HEK293 (cell line): Measurements from ENCODE around the gene RNF215.

ENCODE experiments used
- MZF1 ChIP-seq: fragments of 450-650 bp; formaldehyde crosslinking; IDR thresholded peaks from 2 replicates; pipeline ENCODE4 v1.5.1; 2017; ENCODE audit warnings: missing biosample characterization, missing genetic modification characterization, borderline replicate concordance
- RBAK ChIP-seq: fragments of 450-650 bp; formaldehyde crosslinking; IDR thresholded peaks from 2 replicates; pipeline ENCODE4 v1.5.1; 2016; ENCODE audit warnings: missing biosample characterization, missing genetic modification characterization
- SALL2 ChIP-seq: fragments of 450-650 bp; formaldehyde crosslinking; IDR thresholded peaks from 2 replicates; pipeline ENCODE4 v1.5.0; 2017; ENCODE audit warnings: missing biosample characterization, mild to moderate bottlenecking, missing genetic modification characterization, borderline replicate concordance
- SETDB1 ChIP-seq: IDR thresholded peaks from one replicate; pipeline ENCODE4 v1.6.1; 2017; ENCODE audit warnings: mild to moderate bottlenecking, low read length, moderate library complexity, mixed read lengths; ENCODE audit not compliant: insufficient read length
- TCF7L2 ChIP-seq: IDR thresholded peaks from 2 replicates; pipeline ENCODE4 v1.6.1; 2011; ENCODE audit warnings: low read depth, mild to moderate bottlenecking, inconsistent platforms, low read length, moderate library complexity, borderline replicate concordance
- YY1 ChIP-seq: fragments of 450-650 bp; formaldehyde crosslinking; IDR thresholded peaks from 2 replicates; pipeline ENCODE4 v1.5.1; 2018; ENCODE audit warnings: missing biosample characterization, missing genetic modification characterization
- ZBTB20 ChIP-seq: fragments of 450-650 bp; formaldehyde crosslinking; IDR thresholded peaks from 2 replicates; pipeline ENCODE4 v1.5.1; 2016; ENCODE audit warnings: missing biosample characterization, missing genetic modification characterization
- ZFP37 ChIP-seq: fragments of 450-650 bp; formaldehyde crosslinking; IDR thresholded peaks from 2 replicates; pipeline ENCODE4 v1.5.1; 2016; ENCODE audit warnings: missing biosample characterization, missing genetic modification characterization
- ZNF133 ChIP-seq: fragments of 450-650 bp; formaldehyde crosslinking; IDR thresholded peaks from 2 replicates; pipeline ENCODE4 v1.5.1; 2016; ENCODE audit warnings: missing biosample characterization, missing genetic modification characterization
- ZNF157 ChIP-seq: fragments of 450-650 bp; formaldehyde crosslinking; IDR thresholded peaks from 2 replicates; pipeline ENCODE4 v1.5.1; 2016; ENCODE audit warnings: missing biosample characterization, missing genetic modification characterization
- ZNF211 ChIP-seq: fragments of 450-650 bp; formaldehyde crosslinking; IDR thresholded peaks from 2 replicates; pipeline ENCODE4 v1.5.1; 2016; ENCODE audit warnings: low read depth, missing biosample characterization, missing genetic modification characterization
- ZNF239 ChIP-seq: fragments of 450-650 bp; formaldehyde crosslinking; IDR thresholded peaks from 2 replicates; pipeline ENCODE4 v1.5.1; 2016; ENCODE audit warnings: missing biosample characterization, missing genetic modification characterization
- ZNF274 ChIP-seq, 2 experiments: fragments of 200-500 bp in 1 of 2; fragments of 450-650 bp in 1 of 2; sonication (Bioruptor generic) in 1 of 2; formaldehyde crosslinking in 1 of 2; IDR thresholded peaks; 2 replicates each; pipeline versions ENCODE4 v1.5.1 to v1.6.1; 2014 to 2016; ENCODE audit warnings: borderline replicate concordance in 1 of 2, inconsistent platforms in 1 of 2, low read length in 1 of 2, missing biosample characterization in 1 of 2, missing genetic modification characterization in 1 of 2
- ZNF558 ChIP-seq: fragments of 450-650 bp; formaldehyde crosslinking; IDR thresholded peaks from 2 replicates; pipeline ENCODE4 v1.5.1; 2016; ENCODE audit warnings: missing biosample characterization, missing genetic modification characterization
- ZNF585B ChIP-seq: fragments of 450-650 bp; formaldehyde crosslinking; IDR thresholded peaks from 2 replicates; pipeline ENCODE4 v1.5.1; 2016; ENCODE audit warnings: missing biosample characterization, missing genetic modification characterization
- ZNF610 ChIP-seq: fragments of 450-650 bp; formaldehyde crosslinking; IDR thresholded peaks from 2 replicates; pipeline ENCODE4 v1.5.1; 2016; ENCODE audit warnings: missing biosample characterization, missing genetic modification characterization, borderline replicate concordance
- ZNF701 ChIP-seq: fragments of 450-650 bp; formaldehyde crosslinking; IDR thresholded peaks from 2 replicates; pipeline ENCODE4 v1.5.1; 2016; ENCODE audit warnings: missing biosample characterization, missing genetic modification characterization
- ZNF843 ChIP-seq: fragments of 450-650 bp; formaldehyde crosslinking; IDR thresholded peaks from 2 replicates; pipeline ENCODE4 v1.5.1; 2016; ENCODE audit warnings: missing biosample characterization, missing genetic modification characterization
- TF ChIP-seq, protein P1 (sequence below): fragments of 450-650 bp; formaldehyde crosslinking; IDR thresholded peaks from 2 replicates; pipeline ENCODE4 v1.5.1; 2016; ENCODE audit warnings: missing biosample characterization, missing genetic modification characterization, borderline replicate concordance
- TF ChIP-seq, protein P2 (sequence below): fragments of 450-650 bp; formaldehyde crosslinking; IDR thresholded peaks from 2 replicates; pipeline ENCODE4 v1.5.1; 2016; ENCODE audit warnings: missing biosample characterization, missing genetic modification characterization
- TF ChIP-seq, protein P3 (sequence below): fragments of 450-650 bp; formaldehyde crosslinking; IDR thresholded peaks from 2 replicates; pipeline ENCODE4 v1.5.1; 2016; ENCODE audit warnings: missing biosample characterization, missing genetic modification characterization
- TF ChIP-seq, protein P4 (sequence below): fragments of 450-650 bp; formaldehyde crosslinking; IDR thresholded peaks from 2 replicates; pipeline ENCODE4 v1.5.1; 2016; ENCODE audit warnings: missing biosample characterization, missing genetic modification characterization
- TF ChIP-seq, protein P5 (sequence below): fragments of 450-650 bp; formaldehyde crosslinking; IDR thresholded peaks from 2 replicates; pipeline ENCODE4 v1.5.1; 2016; ENCODE audit warnings: missing biosample characterization, missing genetic modification characterization

Gene RNF215

DNA sequence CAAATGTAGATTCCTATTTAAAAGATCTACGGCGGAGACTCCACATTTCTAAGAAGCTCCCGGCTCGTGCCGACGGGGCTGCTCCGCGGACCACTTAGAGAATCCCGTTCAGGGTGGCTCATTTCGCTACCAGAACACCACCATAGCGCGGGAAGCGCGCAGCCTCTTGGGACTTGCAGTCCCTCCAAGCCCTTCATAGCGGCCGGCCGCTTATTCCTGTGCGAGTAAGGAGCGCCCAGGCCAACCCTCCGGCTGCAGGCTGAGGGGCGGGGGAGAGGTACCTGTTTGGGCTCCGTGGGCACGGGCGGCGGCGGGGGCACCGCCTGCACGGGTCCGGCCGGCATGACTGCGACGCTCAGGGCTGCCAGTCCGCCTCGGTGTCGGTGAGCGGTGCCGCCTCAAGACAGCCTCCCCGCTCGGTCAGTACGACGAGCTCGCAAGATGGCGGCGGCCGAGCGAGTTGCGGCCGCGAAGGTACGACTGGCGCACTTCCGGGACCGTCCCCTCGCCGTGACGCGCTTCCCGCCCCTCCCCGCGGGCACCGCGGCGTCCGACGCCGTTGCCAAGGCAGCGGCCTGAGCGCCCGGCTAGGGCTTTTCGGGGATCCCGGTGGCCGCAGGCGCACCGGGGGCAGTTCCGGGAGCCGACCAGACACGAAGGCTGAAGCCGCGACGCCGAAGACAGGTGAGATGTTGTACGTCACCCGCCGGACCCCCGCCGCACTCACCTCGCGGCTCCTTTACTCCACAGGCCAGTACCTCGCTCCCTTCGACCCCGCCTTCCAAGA is 30.6 kb downstream of the RNF215 start, which contains the start of the genes CCDC157 and SF3A1 (continued):
- peak; percentile 97 for TF ChIP-seq ZNF610 (tag by site-specific recombination)
- no peak for TF ChIP-seq SETDB1
- TF ChIP-seq, protein P1, sequence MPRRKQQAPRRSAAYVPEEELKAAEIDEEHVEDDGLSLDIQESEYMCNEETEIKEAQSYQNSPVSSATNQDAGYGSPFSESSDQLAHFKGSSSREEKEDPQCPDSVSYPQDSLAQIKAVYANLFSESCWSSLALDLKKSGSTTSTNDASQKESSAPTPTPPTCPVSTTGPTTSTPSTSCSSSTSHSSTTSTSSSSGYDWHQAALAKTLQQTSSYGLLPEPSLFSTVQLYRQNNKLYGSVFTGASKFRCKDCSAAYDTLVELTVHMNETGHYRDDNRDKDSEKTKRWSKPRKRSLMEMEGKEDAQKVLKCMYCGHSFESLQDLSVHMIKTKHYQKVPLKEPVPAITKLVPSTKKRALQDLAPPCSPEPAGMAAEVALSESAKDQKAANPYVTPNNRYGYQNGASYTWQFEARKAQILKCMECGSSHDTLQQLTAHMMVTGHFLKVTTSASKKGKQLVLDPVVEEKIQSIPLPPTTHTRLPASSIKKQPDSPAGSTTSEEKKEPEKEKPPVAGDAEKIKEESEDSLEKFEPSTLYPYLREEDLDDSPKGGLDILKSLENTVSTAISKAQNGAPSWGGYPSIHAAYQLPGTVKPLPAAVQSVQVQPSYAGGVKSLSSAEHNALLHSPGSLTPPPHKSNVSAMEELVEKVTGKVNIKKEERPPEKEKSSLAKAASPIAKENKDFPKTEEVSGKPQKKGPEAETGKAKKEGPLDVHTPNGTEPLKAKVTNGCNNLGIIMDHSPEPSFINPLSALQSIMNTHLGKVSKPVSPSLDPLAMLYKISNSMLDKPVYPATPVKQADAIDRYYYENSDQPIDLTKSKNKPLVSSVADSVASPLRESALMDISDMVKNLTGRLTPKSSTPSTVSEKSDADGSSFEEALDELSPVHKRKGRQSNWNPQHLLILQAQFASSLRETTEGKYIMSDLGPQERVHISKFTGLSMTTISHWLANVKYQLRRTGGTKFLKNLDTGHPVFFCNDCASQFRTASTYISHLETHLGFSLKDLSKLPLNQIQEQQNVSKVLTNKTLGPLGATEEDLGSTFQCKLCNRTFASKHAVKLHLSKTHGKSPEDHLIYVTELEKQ (tag by site-specific recombination), result no peak
- TF ChIP-seq ZNF585B (tag by site-specific recombination), result 0 out of 2 replicates have a peak, but pooled peaks have one; percentile 10
- no peak for TF ChIP-seq ZNF239
- no peak for TF ChIP-seq RBAK (tag by site-specific recombination)
- no peak for TF ChIP-seq ZNF843 (tag by site-specific recombination)
- TF ChIP-seq, protein P2, sequence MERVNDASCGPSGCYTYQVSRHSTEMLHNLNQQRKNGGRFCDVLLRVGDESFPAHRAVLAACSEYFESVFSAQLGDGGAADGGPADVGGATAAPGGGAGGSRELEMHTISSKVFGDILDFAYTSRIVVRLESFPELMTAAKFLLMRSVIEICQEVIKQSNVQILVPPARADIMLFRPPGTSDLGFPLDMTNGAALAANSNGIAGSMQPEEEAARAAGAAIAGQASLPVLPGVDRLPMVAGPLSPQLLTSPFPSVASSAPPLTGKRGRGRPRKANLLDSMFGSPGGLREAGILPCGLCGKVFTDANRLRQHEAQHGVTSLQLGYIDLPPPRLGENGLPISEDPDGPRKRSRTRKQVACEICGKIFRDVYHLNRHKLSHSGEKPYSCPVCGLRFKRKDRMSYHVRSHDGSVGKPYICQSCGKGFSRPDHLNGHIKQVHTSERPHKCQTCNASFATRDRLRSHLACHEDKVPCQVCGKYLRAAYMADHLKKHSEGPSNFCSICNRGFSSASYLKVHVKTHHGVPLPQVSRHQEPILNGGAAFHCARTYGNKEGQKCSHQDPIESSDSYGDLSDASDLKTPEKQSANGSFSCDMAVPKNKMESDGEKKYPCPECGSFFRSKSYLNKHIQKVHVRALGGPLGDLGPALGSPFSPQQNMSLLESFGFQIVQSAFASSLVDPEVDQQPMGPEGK (tag by site-specific recombination), result peak; percentile 58; the same call in 1 of the 2 replicates
- TF ChIP-seq ZNF211 (tag by site-specific recombination), result no peak
- TF ChIP-seq YY1 (tag by site-specific recombination), result peak; percentile 96
- peak; percentile 83; the same call in 1 of the 2 replicates for TF ChIP-seq ZFP37 (tag by site-specific recombination)
- no peak for TF ChIP-seq ZNF274 (IDR thresholded peaks at IDR 0.05; ENCODE audit: low read length)
- TF ChIP-seq ZNF274 (tag by site-specific recombination; IDR thresholded peaks at IDR 0.05; ENCODE audit: borderline replicate concordance), result no peak
- no peak for TF ChIP-seq MZF1 (tag by site-specific recombination)
- no peak for TF ChIP-seq ZNF701 (tag by site-specific recombination)
- peak; percentile 83; the same call in 1 of the 2 replicates for TF ChIP-seq ZBTB20
- no peak for TF ChIP-seq ZNF558 (tag by site-specific recombination)
- no peak for TF ChIP-seq TCF7L2
- TF ChIP-seq ZNF157 (tag by site-specific recombination), result no peak
- TF ChIP-seq, protein P3, sequence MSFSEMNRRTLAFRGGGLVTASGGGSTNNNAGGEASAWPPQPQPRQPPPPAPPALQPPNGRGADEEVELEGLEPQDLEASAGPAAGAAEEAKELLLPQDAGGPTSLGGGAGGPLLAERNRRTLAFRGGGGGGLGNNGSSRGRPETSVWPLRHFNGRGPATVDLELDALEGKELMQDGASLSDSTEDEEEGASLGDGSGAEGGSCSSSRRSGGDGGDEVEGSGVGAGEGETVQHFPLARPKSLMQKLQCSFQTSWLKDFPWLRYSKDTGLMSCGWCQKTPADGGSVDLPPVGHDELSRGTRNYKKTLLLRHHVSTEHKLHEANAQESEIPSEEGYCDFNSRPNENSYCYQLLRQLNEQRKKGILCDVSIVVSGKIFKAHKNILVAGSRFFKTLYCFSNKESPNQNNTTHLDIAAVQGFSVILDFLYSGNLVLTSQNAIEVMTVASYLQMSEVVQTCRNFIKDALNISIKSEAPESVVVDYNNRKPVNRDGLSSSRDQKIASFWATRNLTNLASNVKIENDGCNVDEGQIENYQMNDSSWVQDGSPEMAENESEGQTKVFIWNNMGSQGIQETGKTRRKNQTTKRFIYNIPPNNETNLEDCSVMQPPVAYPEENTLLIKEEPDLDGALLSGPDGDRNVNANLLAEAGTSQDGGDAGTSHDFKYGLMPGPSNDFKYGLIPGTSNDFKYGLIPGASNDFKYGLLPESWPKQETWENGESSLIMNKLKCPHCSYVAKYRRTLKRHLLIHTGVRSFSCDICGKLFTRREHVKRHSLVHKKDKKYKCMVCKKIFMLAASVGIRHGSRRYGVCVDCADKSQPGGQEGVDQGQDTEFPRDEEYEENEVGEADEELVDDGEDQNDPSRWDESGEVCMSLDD, result no peak
- TF ChIP-seq, protein P4, sequence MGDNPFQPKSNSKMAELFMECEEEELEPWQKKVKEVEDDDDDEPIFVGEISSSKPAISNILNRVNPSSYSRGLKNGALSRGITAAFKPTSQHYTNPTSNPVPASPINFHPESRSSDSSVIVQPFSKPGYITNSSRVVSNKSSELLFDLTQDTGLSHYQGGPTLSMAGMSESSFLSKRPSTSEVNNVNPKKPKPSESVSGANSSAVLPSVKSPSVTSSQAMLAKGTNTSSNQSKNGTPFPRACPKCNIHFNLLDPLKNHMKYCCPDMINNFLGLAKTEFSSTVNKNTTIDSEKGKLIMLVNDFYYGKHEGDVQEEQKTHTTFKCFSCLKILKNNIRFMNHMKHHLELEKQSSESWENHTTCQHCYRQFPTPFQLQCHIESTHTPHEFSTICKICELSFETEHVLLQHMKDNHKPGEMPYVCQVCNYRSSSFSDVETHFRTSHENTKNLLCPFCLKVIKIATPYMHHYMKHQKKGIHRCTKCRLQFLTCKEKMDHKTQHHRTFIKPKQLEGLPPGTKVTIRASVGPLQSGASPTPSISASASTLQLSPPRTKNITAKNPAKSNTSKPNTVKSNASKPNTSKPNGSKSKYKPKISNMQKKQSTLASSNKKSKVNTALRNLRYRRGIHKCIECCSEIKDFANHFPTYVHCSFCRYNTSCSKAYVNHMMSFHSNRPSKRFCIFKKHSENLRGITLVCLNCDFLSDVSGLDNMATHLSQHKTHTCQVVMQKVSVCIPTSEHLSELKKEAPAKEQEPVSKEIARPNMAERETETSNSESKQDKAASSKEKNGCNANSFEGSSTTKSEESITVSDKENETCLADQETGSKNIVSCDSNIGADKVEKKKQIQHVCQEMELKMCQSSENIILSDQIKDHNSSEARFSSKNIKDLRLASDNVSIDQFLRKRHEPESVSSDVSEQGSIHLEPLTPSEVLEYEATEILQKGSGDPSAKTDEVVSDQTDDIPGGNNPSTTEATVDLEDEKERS, result 0 out of 2 replicates have a peak, but pooled peaks have one; percentile 30
- TF ChIP-seq SALL2 (tag by site-specific recombination), result no peak
- TF ChIP-seq, protein P5, sequence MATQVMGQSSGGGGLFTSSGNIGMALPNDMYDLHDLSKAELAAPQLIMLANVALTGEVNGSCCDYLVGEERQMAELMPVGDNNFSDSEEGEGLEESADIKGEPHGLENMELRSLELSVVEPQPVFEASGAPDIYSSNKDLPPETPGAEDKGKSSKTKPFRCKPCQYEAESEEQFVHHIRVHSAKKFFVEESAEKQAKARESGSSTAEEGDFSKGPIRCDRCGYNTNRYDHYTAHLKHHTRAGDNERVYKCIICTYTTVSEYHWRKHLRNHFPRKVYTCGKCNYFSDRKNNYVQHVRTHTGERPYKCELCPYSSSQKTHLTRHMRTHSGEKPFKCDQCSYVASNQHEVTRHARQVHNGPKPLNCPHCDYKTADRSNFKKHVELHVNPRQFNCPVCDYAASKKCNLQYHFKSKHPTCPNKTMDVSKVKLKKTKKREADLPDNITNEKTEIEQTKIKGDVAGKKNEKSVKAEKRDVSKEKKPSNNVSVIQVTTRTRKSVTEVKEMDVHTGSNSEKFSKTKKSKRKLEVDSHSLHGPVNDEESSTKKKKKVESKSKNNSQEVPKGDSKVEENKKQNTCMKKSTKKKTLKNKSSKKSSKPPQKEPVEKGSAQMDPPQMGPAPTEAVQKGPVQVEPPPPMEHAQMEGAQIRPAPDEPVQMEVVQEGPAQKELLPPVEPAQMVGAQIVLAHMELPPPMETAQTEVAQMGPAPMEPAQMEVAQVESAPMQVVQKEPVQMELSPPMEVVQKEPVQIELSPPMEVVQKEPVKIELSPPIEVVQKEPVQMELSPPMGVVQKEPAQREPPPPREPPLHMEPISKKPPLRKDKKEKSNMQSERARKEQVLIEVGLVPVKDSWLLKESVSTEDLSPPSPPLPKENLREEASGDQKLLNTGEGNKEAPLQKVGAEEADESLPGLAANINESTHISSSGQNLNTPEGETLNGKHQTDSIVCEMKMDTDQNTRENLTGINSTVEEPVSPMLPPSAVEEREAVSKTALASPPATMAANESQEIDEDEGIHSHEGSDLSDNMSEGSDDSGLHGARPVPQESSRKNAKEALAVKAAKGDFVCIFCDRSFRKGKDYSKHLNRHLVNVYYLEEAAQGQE (tag by site-specific recombination), result no peak
- no peak for TF ChIP-seq ZNF133 (tag by site-specific recombination)
